Stimulated activated CD4-positive, alpha-beta T cell treated with anti-CD3 and anti-CD28 coated beads, TNF-alpha, amount 100 ng/mL, for 4 hours (primary cell): ENCODE measurements around the gene ST7.
"Not testable (repeated sequence)": the region's sequence is repeated elsewhere in the genome, so short reads cannot be mapped to it uniquely, and the experiment has no call there.

Source experiments
- DNase-seq, 3 experiments: peaks; one replicate each; pipeline ENCODE4 v3.0.0-alpha.2; 2020; ENCODE audit warnings: low read depth in 3 of 3

Gene ST7

GRCh38 chr7:116953372-116953905 is at the start of gene ST7:
ST7 (plus strand) TSS chr7:116953501; CDS start chr7:116953541, 40 bp downstream.
- DNase-seq = peak; percentile 39 to 60 (median 55)

GRCh38 chr7:116906391-116906790 is 46.9 kb upstream of the ST7 start:
- no peak for DNase-seq

DNA sequence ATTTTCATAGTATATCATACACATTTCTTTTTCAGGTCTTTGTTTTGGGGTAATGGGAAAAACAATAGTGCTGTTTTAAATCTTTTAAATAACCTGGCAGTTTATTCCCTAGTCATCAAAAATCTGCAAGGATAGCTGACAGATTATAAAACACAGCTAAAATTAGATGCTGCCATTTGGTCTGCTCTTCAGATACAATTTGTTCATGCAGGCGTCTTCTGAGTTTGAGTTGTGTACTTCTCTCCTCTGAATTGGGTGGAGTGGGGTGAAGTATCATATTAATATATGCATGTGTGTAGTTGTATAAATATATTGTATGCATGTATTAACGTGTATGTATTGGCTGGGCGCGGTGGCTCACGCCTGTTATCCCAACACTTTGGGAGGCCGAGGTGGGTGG is 42.9 kb upstream of the ST7 start:
- no peak for DNase-seq

- DNase-seq = no peak
Observed at GRCh38 chr7:116911801-116912200, 41.5 kb upstream of the ST7 start.

DNA sequence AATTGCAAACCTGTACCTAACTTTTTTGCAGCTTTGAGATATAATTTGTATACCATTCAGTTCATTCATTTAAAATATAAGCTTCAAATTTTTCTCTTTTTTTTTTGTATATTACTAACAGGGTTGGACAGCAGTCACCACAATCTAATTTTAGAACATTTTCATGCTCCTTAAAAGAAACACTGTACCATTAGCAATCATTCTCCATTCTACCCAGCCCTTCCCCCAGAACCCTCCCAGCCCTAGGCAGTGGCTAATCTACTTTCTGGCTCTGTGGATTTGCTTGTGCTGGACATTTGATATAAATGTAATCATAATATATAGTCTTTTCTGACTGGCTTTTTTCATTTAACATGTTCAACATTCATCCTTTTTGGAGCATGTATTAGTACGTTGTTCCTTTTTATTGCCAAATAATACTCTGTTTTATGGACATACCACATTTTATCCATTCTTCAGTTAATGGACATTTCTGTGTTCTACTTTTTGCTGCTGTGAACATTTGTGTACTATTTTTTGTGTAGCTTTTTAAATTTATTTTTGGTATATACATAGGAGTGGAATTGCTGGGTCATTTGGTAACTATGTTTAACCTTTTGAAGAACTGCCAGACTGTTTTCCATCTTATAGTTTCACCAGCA is 40.9 kb upstream of the ST7 start:
- no peak for DNase-seq

- no peak for DNase-seq
Observed at GRCh38 chr7:116918704-116919103, 34.6 kb upstream of the ST7 start.

DNA sequence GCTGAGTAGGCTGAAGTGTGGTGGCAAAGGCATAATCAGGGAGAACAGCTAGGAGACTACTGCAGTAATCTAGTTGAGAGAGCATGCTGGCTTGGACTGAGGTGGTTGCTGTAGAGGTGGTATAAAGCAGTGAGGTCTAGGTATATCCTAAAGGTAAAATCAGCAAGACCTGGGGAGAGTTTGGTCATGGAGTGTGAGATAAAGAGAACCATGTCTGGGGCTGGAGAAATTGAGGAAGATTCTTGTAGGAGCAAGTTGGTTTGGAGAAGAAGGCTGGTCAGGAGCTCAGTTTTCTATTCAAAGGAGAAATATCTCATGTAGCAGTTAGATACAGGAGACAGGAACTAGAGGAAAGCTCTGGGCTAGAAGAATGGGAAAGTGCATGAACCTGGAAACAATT is 32.9 kb upstream of the ST7 start:
- DNase-seq = no peak

GRCh38 chr7:116922545-116922944 is 30.8 kb upstream of the ST7 start:
- DNase-seq = no peak

DNA sequence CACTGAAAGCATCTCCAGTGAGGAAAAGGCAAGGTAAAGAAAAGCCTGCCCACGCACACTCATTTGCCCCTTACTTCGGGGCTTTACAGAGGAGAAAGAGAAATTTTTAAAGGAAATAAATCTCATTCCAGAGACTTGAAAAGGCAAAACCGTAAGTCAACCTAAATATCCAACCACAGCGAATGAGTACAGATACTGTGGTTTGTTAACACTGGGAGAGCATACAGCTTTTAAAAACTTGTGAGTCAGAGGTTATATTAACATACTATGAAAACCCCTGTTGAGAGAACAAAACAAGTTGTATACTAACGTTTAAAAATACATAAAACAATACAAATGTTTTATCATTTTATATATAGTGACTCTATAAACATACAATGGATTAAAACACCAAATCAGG is 28.6 kb upstream of the ST7 start:
- DNase-seq = no peak

- DNase-seq = no peak
Observed at GRCh38 chr7:116929021-116929420, 24.3 kb upstream of the ST7 start.

- peak; percentile 58 to 63 (median 62) for DNase-seq
Observed at GRCh38 chr7:116929914-116930913, 23.1 kb upstream of the ST7 start.

GRCh38 chr7:116932566-116932965 is 20.7 kb upstream of the ST7 start:
- DNase-seq = no peak

- no peak for DNase-seq
Observed at GRCh38 chr7:116933465-116933864, 19.8 kb upstream of the ST7 start.

- no peak for DNase-seq
Observed at GRCh38 chr7:116934580-116934979, 18.7 kb upstream of the ST7 start.

DNA sequence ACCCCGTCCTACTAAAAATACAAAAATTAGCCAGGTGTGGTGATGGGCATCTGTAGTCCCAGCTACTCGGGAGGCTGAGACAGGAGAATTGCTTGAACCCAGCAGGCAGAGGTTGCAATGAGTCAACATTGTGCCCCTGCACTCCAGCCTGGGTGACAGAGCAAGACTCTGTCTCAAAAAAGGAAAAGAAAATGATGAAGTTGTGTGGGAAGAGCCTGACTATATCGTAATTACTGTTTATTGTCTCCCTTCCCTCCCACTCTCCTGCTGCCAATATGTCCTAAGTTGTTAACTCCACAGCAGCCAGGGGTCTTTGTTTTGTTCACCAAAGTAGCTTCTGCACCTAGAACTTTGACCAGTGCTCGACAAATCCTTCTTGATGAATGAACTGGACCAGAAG is 16.5 kb upstream of the ST7 start:
- DNase-seq = not testable (repeated sequence)

DNA sequence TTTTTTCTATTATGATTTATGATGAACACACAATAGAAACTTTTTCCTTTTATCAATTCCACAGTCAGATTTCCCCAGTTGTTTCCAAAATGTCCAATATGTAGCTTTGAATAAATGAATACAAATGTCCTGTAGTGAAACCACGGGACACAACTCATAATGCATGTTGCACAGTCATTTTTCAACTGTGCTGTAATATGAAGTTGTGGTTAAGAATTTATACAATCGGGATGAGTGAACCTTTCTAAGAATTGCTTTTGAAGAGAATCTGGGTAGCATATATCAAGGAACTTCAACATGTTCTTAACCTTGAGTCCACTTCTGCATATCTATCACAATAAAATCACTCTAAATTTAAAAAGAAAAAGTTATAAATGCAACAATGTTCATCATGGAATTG is 14.6 kb upstream of the ST7 start:
- DNase-seq = no peak

- DNase-seq = no peak
Observed at GRCh38 chr7:116940689-116941370, 12.5 kb upstream of the ST7 start.

DNA sequence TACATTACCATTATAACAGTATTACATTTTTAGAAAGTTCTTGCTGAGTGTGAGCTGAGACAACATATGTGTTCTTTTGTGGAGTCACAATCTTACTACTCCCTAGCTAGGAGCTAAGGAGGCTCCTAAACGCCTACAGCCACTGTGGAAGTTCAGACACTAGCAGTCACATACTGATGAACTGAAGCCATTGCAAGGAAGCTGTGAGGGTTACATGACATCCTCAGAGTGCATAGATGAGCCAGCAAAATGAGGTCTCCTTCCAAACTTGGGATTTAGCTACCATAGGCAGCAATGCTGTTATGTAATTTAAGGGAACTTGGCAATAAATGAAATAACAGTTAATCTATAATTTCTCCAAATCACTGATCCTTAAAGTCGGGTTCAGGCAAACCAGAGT is 10.8 kb upstream of the ST7 start:
- no peak for DNase-seq

GRCh38 chr7:116948934-116949333 is 4.4 kb upstream of the ST7 start:
- DNase-seq = no peak

DNA sequence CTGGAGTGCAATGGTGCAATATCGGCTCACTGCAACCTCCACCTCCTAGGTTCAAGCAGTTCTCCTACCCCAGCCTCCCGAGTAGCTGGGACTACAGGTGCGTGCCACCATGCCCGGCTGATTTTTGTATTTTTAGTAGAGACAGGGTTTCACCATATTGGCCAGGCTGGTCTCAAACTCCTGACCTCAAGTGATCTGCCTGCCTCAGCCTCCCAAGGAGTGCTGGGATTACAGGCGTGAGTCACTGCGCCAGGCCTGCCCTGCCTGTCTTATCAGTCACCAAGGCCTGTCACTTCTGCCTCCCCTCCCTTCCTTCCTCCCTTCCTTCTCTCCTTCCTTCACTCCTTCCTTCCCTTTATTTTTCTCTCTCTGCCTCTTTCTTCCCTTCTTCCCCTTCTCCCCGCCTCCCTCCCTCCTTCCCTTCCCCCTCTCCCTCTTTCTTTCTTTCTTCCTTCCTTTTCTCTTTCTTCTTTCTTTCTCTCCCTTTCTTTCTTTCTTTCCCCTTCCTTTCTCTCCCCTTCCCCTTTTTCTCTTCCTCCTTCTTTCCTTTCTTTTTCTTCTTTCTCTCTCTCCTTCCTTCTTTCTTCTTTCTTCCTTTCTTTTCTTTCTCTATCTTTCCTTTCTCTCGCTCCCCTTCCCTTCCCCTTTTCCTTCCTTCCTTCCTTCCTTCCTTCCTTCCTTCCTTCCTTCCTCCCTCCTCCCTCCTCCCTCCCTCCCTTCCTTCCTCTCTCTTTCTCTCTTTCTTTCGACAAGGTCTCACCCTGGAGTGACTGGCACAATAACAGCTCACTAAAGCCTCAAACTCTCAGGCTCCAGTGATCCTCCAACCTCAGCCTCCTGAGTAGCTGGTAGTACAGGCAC is 3.1 kb upstream of the ST7 start:
- no peak for DNase-seq

DNA sequence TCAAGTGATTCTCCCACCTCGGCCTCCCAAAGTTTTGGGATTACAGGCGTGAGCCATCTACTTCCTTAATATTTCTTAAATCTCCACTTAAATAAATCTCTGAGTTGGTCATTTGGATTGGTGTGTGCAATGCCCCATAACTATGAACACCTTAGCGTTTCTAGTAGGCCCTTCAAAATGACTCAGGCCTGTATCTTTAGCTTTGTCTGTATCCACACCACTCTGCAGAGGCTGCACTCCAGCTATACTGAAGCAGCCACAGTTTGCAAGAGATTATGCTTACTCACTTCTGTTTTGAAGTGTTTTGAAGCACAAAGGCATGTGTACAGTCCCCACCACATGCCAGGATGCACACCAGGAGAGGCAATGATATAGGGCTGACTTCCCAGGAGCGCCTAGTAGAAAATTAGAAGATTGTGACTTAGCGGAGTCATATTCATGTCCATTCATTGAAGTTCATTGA is 2.4 kb upstream of the ST7 start:
- no peak for DNase-seq
